Mucosa of stomach (tissue), 1 donor: ENCODE measurements around the gene RSAD1.

ENCODE experiments used
- H3K27me3 ChIP-seq: one replicate; pipeline ENCODE4 v1.7.0; 2013; ENCODE audit warnings: mild to moderate bottlenecking, low read length; ENCODE audit not compliant: control insufficient read depth, insufficient read depth
- H3K36me3 ChIP-seq: one replicate; pipeline ENCODE4 v1.7.0; 2013; ENCODE audit warnings: low read length; ENCODE audit not compliant: control insufficient read depth, insufficient read depth
- H3K4me1 ChIP-seq: one replicate; pipeline ENCODE4 v1.7.0; 2013; ENCODE audit warnings: mild to moderate bottlenecking, low read length; ENCODE audit not compliant: control insufficient read depth, insufficient read depth
- H3K4me3 ChIP-seq: one replicate; pipeline ENCODE4 v1.7.0; 2013; ENCODE audit warnings: low read length
- H3K9ac ChIP-seq: one replicate; pipeline ENCODE4 v1.7.0; 2013; ENCODE audit warnings: mild to moderate bottlenecking, low read length, moderate library complexity
- H3K9me3 ChIP-seq: one replicate; pipeline ENCODE4 v1.7.0; 2013; ENCODE audit warnings: mild to moderate bottlenecking, low read length, moderate library complexity; ENCODE audit not compliant: control insufficient read depth
- donor health status: Pancreatic carcinoma.

Gene RSAD1

GRCh38 chr17:50520483-50520882 is 41.8 kb downstream of the RSAD1 start:
- peaks cover 7% of the 10 kb centered on the region for H3K4me1 ChIP-seq
- H3K27me3 ChIP-seq = no peaks in the 10 kb centered on the region
- no peaks in the 10 kb centered on the region for H3K9me3 ChIP-seq
- H3K4me3 ChIP-seq = no peak overlapping the region
- H3K9ac ChIP-seq = no peak overlapping the region
- no peaks in the 10 kb centered on the region for H3K36me3 ChIP-seq

- Histone ChIP-seq H3K4me3 (no peak overlapping the region), H3K4me1 (peaks cover 7% of the 10 kb centered on the region), H3K36me3 (no peaks in the 10 kb centered on the region), H3K27me3 (no peaks in the 10 kb centered on the region), H3K9ac (no peak overlapping the region), H3K9me3 (no peaks in the 10 kb centered on the region)
Measured at GRCh38 chr17:50521514-50521913, 42.9 kb downstream of the RSAD1 start.

- H3K27me3 ChIP-seq = no peaks in the 10 kb centered on the region
- H3K9ac ChIP-seq = no peak overlapping the region
- peaks cover 7% of the 10 kb centered on the region for H3K4me1 ChIP-seq
- no peak overlapping the region for H3K4me3 ChIP-seq
- H3K9me3 ChIP-seq = no peaks in the 10 kb centered on the region
- no peaks in the 10 kb centered on the region for H3K36me3 ChIP-seq
Measured at GRCh38 chr17:50522766-50523165, 44.1 kb downstream of the RSAD1 start.

- no peaks in the 10 kb centered on the region for H3K27me3 ChIP-seq
- H3K4me3 ChIP-seq = no peak overlapping the region
- peaks cover 7% of the 10 kb centered on the region for H3K4me1 ChIP-seq
- H3K36me3 ChIP-seq = no peaks in the 10 kb centered on the region
- no peak overlapping the region for H3K9ac ChIP-seq
- no peaks in the 10 kb centered on the region for H3K9me3 ChIP-seq
Measured at GRCh38 chr17:50523208-50523607, 44.5 kb downstream of the RSAD1 start.

GRCh38 chr17:50524838-50525237 is 46.2 kb downstream of the RSAD1 start:
- H3K4me1 ChIP-seq = no peaks in the 10 kb centered on the region
- H3K4me3 ChIP-seq = no peak overlapping the region
- no peaks in the 10 kb centered on the region for H3K27me3 ChIP-seq
- no peak overlapping the region for H3K9ac ChIP-seq
- no peaks in the 10 kb centered on the region for H3K36me3 ChIP-seq
- H3K9me3 ChIP-seq = no peaks in the 10 kb centered on the region

GRCh38 chr17:50527155-50527762 is 48.6 kb downstream of the RSAD1 start:
- Histone ChIP-seq H3K36me3 (no peaks in the 10 kb centered on the region), H3K9me3 (no peaks in the 10 kb centered on the region), H3K4me3 (no peak overlapping the region), H3K4me1 (peaks cover 13% of the 10 kb centered on the region), H3K27me3 (peaks cover 2% of the 10 kb centered on the region), H3K9ac (no peak overlapping the region)

GRCh38 chr17:50527949-50528474 is 49.4 kb downstream of the RSAD1 start:
- peaks cover 9% of the 10 kb centered on the region for H3K27me3 ChIP-seq
- no peaks in the 10 kb centered on the region for H3K9me3 ChIP-seq
- no peak overlapping the region for H3K4me3 ChIP-seq
- peaks cover 15% of the 10 kb centered on the region for H3K4me1 ChIP-seq
- no peak overlapping the region for H3K9ac ChIP-seq
- H3K36me3 ChIP-seq = no peaks in the 10 kb centered on the region

- Histone ChIP-seq H3K4me1 (peaks cover 23% of the 10 kb centered on the region), H3K4me3 (no peak overlapping the region), H3K36me3 (no peaks in the 10 kb centered on the region), H3K9ac (no peak overlapping the region), H3K9me3 (no peaks in the 10 kb centered on the region), H3K27me3 (peaks cover 9% of the 10 kb centered on the region)
Measured at GRCh38 chr17:50529849-50530248, 51.2 kb downstream of the RSAD1 start.

GRCh38 chr17:50531428-50532025 is 52.9 kb downstream of the RSAD1 start:
- H3K27me3 ChIP-seq = peaks cover 9% of the 10 kb centered on the region
- H3K4me3 ChIP-seq = no peak overlapping the region
- H3K9me3 ChIP-seq = no peaks in the 10 kb centered on the region
- H3K36me3 ChIP-seq = peaks cover 4% of the 10 kb centered on the region
- H3K4me1 ChIP-seq = peaks cover 37% of the 10 kb centered on the region
- H3K9ac ChIP-seq = peak overlapping the region; percentile 93

- Histone ChIP-seq H3K36me3 (peaks cover 14% of the 10 kb centered on the region), H3K27me3 (peaks cover 10% of the 10 kb centered on the region), H3K9me3 (no peaks in the 10 kb centered on the region), H3K9ac (peak within 1 kb of the TSS; percentile 93), H3K4me3 (peak within 1 kb of the TSS; percentile 79), H3K4me1 (peaks cover 47% of the 10 kb centered on the region)
Measured at GRCh38 chr17:50532452-50533024, 53.9 kb downstream of the RSAD1 start, which contains the start of gene EPN3. Gene EPN3 (plus strand): TSS chr17:50532735. CDS start chr17:50536557, 3,822 bp downstream.

GRCh38 chr17:50533185-50533584 is 54.5 kb downstream of the RSAD1 start:
- H3K36me3 ChIP-seq = peaks cover 20% of the 10 kb centered on the region
- peak overlapping the region; percentile 79 for H3K4me3 ChIP-seq

GRCh38 chr17:50533720-50534148 is 55.1 kb downstream of the RSAD1 start:
- Histone ChIP-seq H3K36me3 (peaks cover 23% of the 10 kb centered on the region), H3K27me3 (peaks cover 12% of the 10 kb centered on the region), H3K9me3 (no peaks in the 10 kb centered on the region), H3K9ac (peak overlapping the region; percentile 93), H3K4me1 (peaks cover 59% of the 10 kb centered on the region), H3K4me3 (peak overlapping the region; percentile 79)

More at GRCh38 chr17:50533185-50533584, 54.5 kb downstream of the RSAD1 start:
- H3K27me3 ChIP-seq = peaks cover 12% of the 10 kb centered on the region
- peaks cover 54% of the 10 kb centered on the region for H3K4me1 ChIP-seq
- peak overlapping the region; percentile 93 for H3K9ac ChIP-seq
- H3K9me3 ChIP-seq = no peaks in the 10 kb centered on the region
